ENCODE measurements around the gene L1TD1.
A peak's percentile ranks its signal among the peaks of the same experiment; 100 is the strongest.
"Not testable (repeated sequence)": the region's sequence is repeated elsewhere in the genome, so short reads cannot be mapped to it uniquely, and the experiment has no call there.

L1TD1 gene

GRCh38 chr1:62207187-62207586 is 12.5 kb downstream of the L1TD1 start:
- no peak for DNase-seq (ENCODE audit: low spot score)

GRCh38 chr1:62208087-62208486 is 13.4 kb downstream of the L1TD1 start:
- no peak for DNase-seq (ENCODE audit: low spot score)

GRCh38 chr1:62208970-62209369 is 14.3 kb downstream of the L1TD1 start:
- DNase-seq (ENCODE audit: low spot score), result no peak

GRCh38 chr1:62209931-62210595 is 15.4 kb downstream of the L1TD1 start:
- DNase-seq (ENCODE audit: low spot score), result peak; percentile 45

- DNase-seq (ENCODE audit: low spot score), result no peak
Observed at GRCh38 chr1:62210960-62211359, 16.3 kb downstream of the L1TD1 start.

- no peak for DNase-seq (ENCODE audit: low spot score)
Observed at GRCh38 chr1:62212411-62212810, 17.8 kb downstream of the L1TD1 start.

- DNase-seq (ENCODE audit: low spot score), result no peak
Observed at GRCh38 chr1:62213075-62213914, 18.6 kb downstream of the L1TD1 start.

- no peak for DNase-seq (ENCODE audit: low spot score)
Observed at GRCh38 chr1:62218604-62219003, 24.0 kb downstream of the L1TD1 start.

GRCh38 chr1:62220456-62220855 is 25.8 kb downstream of the L1TD1 start:
- DNase-seq (ENCODE audit: low spot score), result not testable (repeated sequence)

- no peak for DNase-seq (ENCODE audit: low spot score)
Observed at GRCh38 chr1:62221171-62221570, 26.5 kb downstream of the L1TD1 start.

- DNase-seq (ENCODE audit: low spot score), result no peak
Observed at GRCh38 chr1:62222321-62222720, 27.7 kb downstream of the L1TD1 start.

GRCh38 chr1:62224182-62224581 is 29.5 kb downstream of the L1TD1 start:
- DNase-seq (ENCODE audit: low spot score), result no peak

- no peak for DNase-seq (ENCODE audit: low spot score)
Observed at GRCh38 chr1:62227496-62227895, 32.8 kb downstream of the L1TD1 start.

- DNase-seq (ENCODE audit: low spot score), result no peak
Observed at GRCh38 chr1:62228136-62228882, 33.7 kb downstream of the L1TD1 start.

GRCh38 chr1:62228883-62229187 is 34.2 kb downstream of the L1TD1 start:
- DNase-seq (ENCODE audit: low spot score), result no peak

GRCh38 chr1:62229468-62229867 is 34.8 kb downstream of the L1TD1 start:
- DNase-seq (ENCODE audit: low spot score), result no peak

GRCh38 chr1:62229932-62230331 is 35.3 kb downstream of the L1TD1 start:
- no peak for DNase-seq (ENCODE audit: low spot score)

GRCh38 chr1:62230718-62231117 is 36.1 kb downstream of the L1TD1 start:
- peak; percentile 20 for DNase-seq (ENCODE audit: low spot score)

- DNase-seq (ENCODE audit: low spot score), result no peak
Observed at GRCh38 chr1:62232871-62233278, 38.2 kb downstream of the L1TD1 start.

GRCh38 chr1:62233926-62234450 is 39.3 kb downstream of the L1TD1 start:
- DNase-seq (ENCODE audit: low spot score), result no peak

GRCh38 chr1:62234688-62235087 is 40.0 kb downstream of the L1TD1 start:
- DNase-seq (ENCODE audit: low spot score), result peak; percentile 46

- DNase-seq (ENCODE audit: low spot score), result no peak
Observed at GRCh38 chr1:62235576-62235975, 40.9 kb downstream of the L1TD1 start.

- DNase-seq (ENCODE audit: low spot score), result no peak
Observed at GRCh38 chr1:62237361-62237760, 42.7 kb downstream of the L1TD1 start.

Measured in RKO (cell line).